Endodermal cell (in vitro differentiated cells): Measurements from ENCODE around the gene NUDCD3. TPM values are rescaled to one million over a fixed set of nuclear protein-coding genes. Genes with fewer than 3 reads are reported as not detected.
A peak's percentile ranks its signal among the peaks of the same experiment; 100 is the strongest.

ENCODE experiments used
- DNase-seq: peaks from one replicate; pipeline ENCODE4 v3.0.0-alpha.2; 2017
- H3K27ac ChIP-seq: 2 replicates; pipeline ENCODE4 v1.5.1; 2013; ENCODE audit warnings: mild to moderate bottlenecking, low read depth, low read length, moderate library complexity
- H3K27me3 ChIP-seq: 2 replicates; pipeline ENCODE4 v1.6.1; 2013; ENCODE audit warnings: mild to moderate bottlenecking, low read length, moderate library complexity; ENCODE audit not compliant: insufficient read depth, control insufficient read depth, poor library complexity, severe bottlenecking
- H3K36me3 ChIP-seq: 2 replicates; pipeline ENCODE4 v1.7.0; 2013; ENCODE audit warnings: mild to moderate bottlenecking, low read length, moderate library complexity; ENCODE audit not compliant: control insufficient read depth, insufficient read depth
- H3K4me1 ChIP-seq: one replicate; pipeline ENCODE4 v1.7.0; 2013; ENCODE audit warnings: low read length; ENCODE audit not compliant: control insufficient read depth, insufficient read depth
- H3K4me3 ChIP-seq: 2 replicates; pipeline ENCODE4 v1.5.1; 2013; ENCODE audit warnings: mild to moderate bottlenecking, low read length, moderate library complexity
- H3K9ac ChIP-seq: 2 replicates; pipeline ENCODE4 v1.6.1; 2013; ENCODE audit warnings: mild to moderate bottlenecking, low read length, moderate library complexity; ENCODE audit not compliant: poor library complexity, severe bottlenecking; ENCODE audit errors: extremely low read depth
- H3K9me3 ChIP-seq: 2 replicates; pipeline ENCODE4 v1.6.1; 2013; ENCODE audit warnings: mild to moderate bottlenecking, low read length, moderate library complexity; ENCODE audit not compliant: control insufficient read depth
- H3K27ac Mint-ChIP-seq: 2 replicates; pipeline ENCODE4 v1.8.0; 2020; ENCODE audit warnings: mixed read lengths
- H3K27me3 Mint-ChIP-seq: 2 replicates; pipeline ENCODE4 v1.8.0; 2021; ENCODE audit warnings: mild to moderate bottlenecking, mixed read lengths; ENCODE audit not compliant: insufficient read depth
- H3K36me3 Mint-ChIP-seq: 2 replicates; pipeline ENCODE4 v1.8.0; 2020; ENCODE audit warnings: low read depth, mixed read lengths
- H3K4me1 Mint-ChIP-seq: 2 replicates; pipeline ENCODE4 v1.8.0; 2020; ENCODE audit warnings: mixed read lengths
- H3K4me3 Mint-ChIP-seq: 2 replicates; pipeline ENCODE4 v1.8.0; 2020; ENCODE audit warnings: mild to moderate bottlenecking, moderate library complexity, mixed read lengths
- H3K9me3 Mint-ChIP-seq: 2 replicates; pipeline ENCODE4 v1.8.0; 2020; ENCODE audit warnings: mild to moderate bottlenecking, mixed read lengths
- CTCF ChIP-seq: fragments of 200-600 bp; sonication (generic); conservative IDR thresholded peaks from 2 replicates; pipeline ENCODE4 v1.5.0; 2021; ENCODE audit warnings: antibody characterized with exemption, mild to moderate bottlenecking
- WGBS, 2 experiments: methylation state at CpG; one replicate each; pipeline versions ENCODE4 v1.1.5 to v1.1.7; 2013; ENCODE audit warnings: missing lambda C conversion rate in 2 of 2, mixed read lengths in 1 of 2; ENCODE audit not compliant: insufficient coverage in 1 of 2, insufficient read length in 1 of 2; 5-methylcytosine and 5-hydroxymethylcytosine counted together
- total RNA-seq, 2 donors: library from RNA; stranded (reverse); fragmentation: NEBNext Ultra II Directional in 1 of 2; extraction: Animal tissue kit (Norgen Biotek cat#: 25700) in 1 of 2; gene quantifications; 2 replicates in 1 of 2; 3 replicates in 1 of 2; pipeline ENCODE4 v1.2.1, GENCODE V29; 2021

NUDCD3 gene
- total RNA-seq, 2 donors from 2014 or later = 80.8 to 116 TPM

GRCh38 chr7:44381494-44382220 is 108.8 kb downstream of the NUDCD3 start:
- WGBS, 2 experiments = 95 to 98% methylated on average over 5 to 7 of the region's 9 CpGs
- Mint-ChIP-seq H3K9me3 (no peaks in the 10 kb centered on the region), H3K4me3 (no peak overlapping the region), H3K4me1 (peaks cover 5% of the 10 kb centered on the region), H3K27ac (no peak overlapping the region), H3K36me3 (peaks cover 16% of the 10 kb centered on the region), H3K27me3 (peaks cover 6% of the 10 kb centered on the region)
- peak; percentile 22 for DNase-seq
- H3K36me3 ChIP-seq = peaks cover 32% of the 10 kb centered on the region
- no peaks in the 10 kb centered on the region for H3K27me3 ChIP-seq
- no peak overlapping the region for H3K27ac ChIP-seq
- no peak for TF ChIP-seq CTCF
- no peaks in the 10 kb centered on the region for H3K9me3 ChIP-seq
- H3K4me1 ChIP-seq = no peaks in the 10 kb centered on the region
- no peak overlapping the region for H3K4me3 ChIP-seq
- H3K9ac ChIP-seq = no peak overlapping the region

- peaks cover 5% of the 10 kb centered on the region for H3K4me1 Mint-ChIP-seq
- peaks cover 32% of the 10 kb centered on the region for H3K36me3 ChIP-seq
- H3K36me3 Mint-ChIP-seq = peaks cover 15% of the 10 kb centered on the region
- no peak for DNase-seq
- H3K4me3 Mint-ChIP-seq = no peak overlapping the region
- no peaks in the 10 kb centered on the region for H3K4me1 ChIP-seq
- no peaks in the 10 kb centered on the region for H3K9me3 ChIP-seq
- WGBS, 2 experiments = 98 to 100% methylated on average over 1 to 3 of the region's 4 CpGs
- no peak for TF ChIP-seq CTCF
- no peak overlapping the region for H3K4me3 ChIP-seq
- no peaks in the 10 kb centered on the region for H3K27me3 ChIP-seq
- no peak overlapping the region for H3K9ac ChIP-seq
- H3K27ac Mint-ChIP-seq = no peak overlapping the region
- H3K27ac ChIP-seq = no peak overlapping the region
- H3K27me3 Mint-ChIP-seq = peaks cover 10% of the 10 kb centered on the region
- no peaks in the 10 kb centered on the region for H3K9me3 Mint-ChIP-seq
These were observed 109.5 kb downstream of the NUDCD3 start for GRCh38 chr7:44380831-44381493.

GRCh38 chr7:44380189-44380830 is 110.1 kb downstream of the NUDCD3 start:
- Mint-ChIP-seq H3K27me3 (peaks cover 10% of the 10 kb centered on the region), H3K4me1 (peaks cover 5% of the 10 kb centered on the region), H3K27ac (no peak overlapping the region), H3K36me3 (peaks cover 15% of the 10 kb centered on the region), H3K4me3 (no peak overlapping the region), H3K9me3 (no peaks in the 10 kb centered on the region)
- H3K9me3 ChIP-seq = no peaks in the 10 kb centered on the region
- 96 to 100% methylated on average over 1 to 2 of the region's 2 CpGs for WGBS, 2 experiments
- no peak for TF ChIP-seq CTCF
- no peaks in the 10 kb centered on the region for H3K27me3 ChIP-seq
- H3K36me3 ChIP-seq = peaks cover 29% of the 10 kb centered on the region
- no peaks in the 10 kb centered on the region for H3K4me1 ChIP-seq
- no peak for DNase-seq
- no peak overlapping the region for H3K9ac ChIP-seq
- H3K27ac ChIP-seq = no peak overlapping the region
- no peak overlapping the region for H3K4me3 ChIP-seq
